ENCODE data around the gene SRGAP2B.
"Not testable (repeated sequence)": the region's sequence is repeated elsewhere in the genome, so short reads cannot be mapped to it uniquely, and the experiment has no call there.

SRGAP2B gene

GRCh38 chr1:144938627-144939026 lies 156.5 kb downstream of the SRGAP2B start:
- DNase-seq = not testable (repeated sequence)

GRCh38 chr1:144936186-144936732 lies 158.9 kb downstream of the SRGAP2B start:
- not testable (repeated sequence) for DNase-seq

DNA sequence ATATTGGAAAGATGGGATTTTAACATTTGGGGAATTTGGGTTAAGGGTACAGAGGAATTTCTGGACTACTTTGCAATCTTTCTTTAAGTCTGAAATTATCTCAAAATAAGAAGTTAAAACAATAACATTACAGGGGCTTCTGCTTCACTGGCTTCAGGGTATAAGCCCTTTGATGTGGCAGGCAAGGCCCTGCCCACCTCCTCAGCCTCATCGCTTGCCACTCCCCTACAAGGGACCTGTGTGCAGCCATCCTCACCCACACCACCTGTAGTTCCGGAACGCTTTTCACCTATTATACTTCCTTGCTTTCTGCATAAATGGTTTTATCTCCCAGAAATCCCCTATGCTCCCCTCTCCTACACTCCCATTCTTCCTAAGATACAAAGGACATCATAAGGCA lies 159.8 kb downstream of the SRGAP2B start:
- DNase-seq = not testable (repeated sequence)

- DNase-seq = not testable (repeated sequence)
Measured at GRCh38 chr1:144933014-144933413, 162.1 kb downstream of the SRGAP2B start.

DNA sequence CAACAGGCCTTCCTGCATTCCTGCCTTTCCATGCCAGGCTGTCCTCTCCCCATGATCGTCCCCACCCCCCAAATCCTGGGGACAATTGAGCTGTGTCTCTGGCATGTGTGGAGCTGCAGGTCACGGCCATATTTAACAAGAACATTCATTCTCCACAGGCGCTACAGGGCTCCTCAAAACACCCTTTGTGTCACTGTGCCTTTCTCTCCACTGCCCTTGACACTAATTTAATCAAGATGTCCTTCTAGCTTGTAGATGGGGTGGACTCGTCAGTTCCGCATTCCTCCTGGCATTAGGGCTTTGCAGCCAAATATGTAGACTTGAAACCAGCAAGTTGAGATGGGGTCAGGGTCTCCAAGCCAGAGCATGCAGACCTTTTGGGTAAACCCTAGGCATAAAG lies 163.0 kb downstream of the SRGAP2B start:
- DNase-seq = not testable (repeated sequence)

- DNase-seq = not testable (repeated sequence)
Measured at GRCh38 chr1:144931553-144931952, 163.6 kb downstream of the SRGAP2B start.

DNA sequence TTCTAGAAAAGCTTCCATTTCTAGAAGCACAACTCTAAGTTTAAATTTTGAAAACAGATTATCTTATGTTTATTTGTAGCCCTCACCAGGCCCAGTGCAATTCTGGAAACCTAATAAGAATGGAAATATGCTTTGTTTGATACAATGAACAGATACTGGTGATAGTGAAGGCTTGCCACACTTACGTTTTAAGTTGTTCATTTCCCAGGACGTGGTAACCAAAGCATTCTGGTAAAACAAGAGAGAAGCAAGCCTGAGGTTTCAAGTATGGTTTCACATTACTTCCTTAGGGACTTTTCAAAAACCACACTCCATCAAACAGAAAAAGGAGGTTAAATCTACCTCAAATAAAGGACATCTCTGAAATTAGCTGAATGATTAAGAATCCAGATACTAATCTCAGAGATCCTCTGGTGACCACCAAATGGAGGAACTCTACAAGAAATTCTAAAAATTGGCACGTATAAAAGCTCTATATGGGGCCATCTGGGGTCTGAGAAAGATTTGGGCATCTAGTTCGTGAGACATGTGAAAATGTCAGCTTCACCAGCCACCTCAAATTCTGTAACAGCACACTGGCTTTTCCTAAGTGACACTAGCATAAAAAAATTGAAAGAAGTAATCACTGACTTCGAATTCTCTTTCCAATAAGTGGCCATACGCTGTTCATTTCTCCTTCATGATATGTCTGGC lies 164.9 kb downstream of the SRGAP2B start:
- not testable (repeated sequence) for DNase-seq

DNA sequence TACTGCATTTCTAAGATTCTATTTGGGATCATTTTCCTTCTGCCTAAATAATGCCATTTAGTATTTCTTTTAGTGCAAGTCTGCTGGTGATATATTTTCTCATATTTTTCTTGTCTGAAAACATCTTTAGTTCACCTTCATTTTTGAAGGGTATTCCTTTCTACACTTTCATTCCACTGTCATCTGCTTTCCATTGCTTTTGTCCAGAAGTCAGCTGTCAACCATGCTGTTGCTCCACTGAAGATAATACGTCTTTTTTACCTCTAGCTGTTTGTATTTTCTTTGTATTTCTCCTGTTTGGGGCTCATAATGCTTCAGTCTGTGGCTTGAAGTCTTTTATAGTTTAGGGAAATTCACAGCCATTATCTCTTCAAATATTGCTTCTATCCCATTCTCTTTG lies 167.8 kb downstream of the SRGAP2B start:
- DNase-seq = not testable (repeated sequence)

GRCh38 chr1:144923640-144924039 lies 171.5 kb downstream of the SRGAP2B start:
- DNase-seq = not testable (repeated sequence)

GRCh38 chr1:144922785-144923184 lies 172.3 kb downstream of the SRGAP2B start:
- not testable (repeated sequence) for DNase-seq

DNA sequence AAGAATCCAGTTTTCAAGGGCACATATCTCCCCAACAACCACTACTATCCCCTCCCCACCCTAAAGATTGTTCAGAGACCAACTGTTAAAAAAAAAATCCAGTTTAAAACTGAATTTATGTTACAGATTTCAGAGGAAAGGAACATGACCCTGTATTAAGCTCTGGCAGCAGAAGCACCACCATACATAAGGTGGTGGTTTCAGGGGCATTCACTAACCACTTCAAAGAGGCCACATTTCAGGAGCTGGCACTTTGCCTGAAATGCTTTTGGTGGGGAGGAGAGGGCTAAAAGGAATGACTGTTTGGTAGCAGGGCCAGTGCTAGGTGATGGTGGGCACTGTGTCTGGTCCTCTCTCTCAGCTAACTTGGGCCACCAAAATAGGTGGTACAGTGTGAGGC lies 176.0 kb downstream of the SRGAP2B start:
- not testable (repeated sequence) for DNase-seq

DNA sequence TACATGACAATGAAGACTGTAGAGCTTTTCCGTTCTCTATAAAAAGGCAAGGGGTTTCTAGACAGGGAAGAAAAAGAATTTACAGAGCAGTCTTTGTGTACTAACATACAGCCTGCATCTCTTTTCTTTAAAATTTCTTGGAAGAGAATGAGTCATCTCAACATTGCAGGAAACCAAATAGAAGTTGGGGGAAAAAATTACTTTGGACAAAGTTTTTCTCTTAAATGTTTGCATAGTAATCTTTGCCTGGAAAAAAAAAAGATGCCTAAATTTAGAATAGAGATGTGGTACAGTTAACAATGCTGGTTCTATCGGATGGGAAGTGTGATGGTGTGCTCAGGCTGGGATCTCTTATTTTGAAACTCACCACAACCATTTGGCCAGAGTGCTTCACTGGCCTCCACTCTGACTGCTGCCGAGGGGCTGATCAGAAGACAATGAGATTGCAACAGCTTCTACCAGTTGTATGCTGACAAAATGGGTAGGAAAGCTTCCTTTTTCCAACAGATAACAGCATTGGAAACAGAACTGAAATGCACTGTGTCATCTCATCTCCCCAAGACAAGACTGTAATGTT lies 177.0 kb downstream of the SRGAP2B start:
- DNase-seq = not testable (repeated sequence)

DNA sequence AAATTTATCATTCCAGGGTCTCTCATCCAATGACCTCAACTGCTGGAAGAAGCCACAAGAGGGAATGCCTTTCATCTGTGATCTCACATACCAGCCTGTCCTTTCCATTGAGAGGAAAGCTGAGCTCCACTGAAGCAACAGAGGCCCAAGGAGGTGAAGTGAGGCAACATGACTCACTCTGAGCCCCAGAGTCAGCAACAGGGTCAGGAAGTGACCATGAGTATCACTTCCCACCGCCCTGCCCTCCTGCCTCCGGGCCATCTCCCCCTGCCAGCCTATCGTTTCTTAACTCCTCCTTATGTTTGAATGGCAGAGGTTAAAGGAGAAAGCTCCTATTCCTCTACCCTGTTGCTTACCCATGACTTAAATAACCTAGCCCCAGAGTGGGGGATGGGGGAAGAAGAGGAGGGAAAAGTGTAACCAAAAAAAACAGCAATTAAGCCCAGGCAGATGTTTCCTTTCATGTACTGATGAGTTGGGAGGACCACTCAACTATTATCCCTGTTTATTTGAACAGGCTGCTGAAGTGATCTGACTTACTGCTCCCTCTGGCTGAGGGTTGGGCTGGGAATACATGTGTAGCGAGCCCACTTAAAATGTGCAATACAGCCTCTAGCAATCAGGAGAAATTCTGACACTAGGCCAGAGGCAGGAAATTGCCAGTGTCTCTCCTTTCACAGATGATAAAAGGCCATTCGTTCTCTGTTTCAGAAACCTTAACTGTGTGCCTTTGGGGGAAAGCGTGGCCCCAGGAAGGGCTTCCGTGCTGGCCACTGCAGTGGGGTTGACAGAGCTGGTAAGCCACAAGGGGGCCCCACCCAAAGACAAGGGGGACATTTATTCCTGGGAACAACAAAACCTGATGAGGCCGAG lies 177.7 kb downstream of the SRGAP2B start:
- DNase-seq = not testable (repeated sequence)

GRCh38 chr1:144913977-144914734 lies 181.0 kb downstream of the SRGAP2B start:
- not testable (repeated sequence) for DNase-seq

- not testable (repeated sequence) for DNase-seq
Measured at GRCh38 chr1:144913458-144913857, 181.7 kb downstream of the SRGAP2B start.

DNA sequence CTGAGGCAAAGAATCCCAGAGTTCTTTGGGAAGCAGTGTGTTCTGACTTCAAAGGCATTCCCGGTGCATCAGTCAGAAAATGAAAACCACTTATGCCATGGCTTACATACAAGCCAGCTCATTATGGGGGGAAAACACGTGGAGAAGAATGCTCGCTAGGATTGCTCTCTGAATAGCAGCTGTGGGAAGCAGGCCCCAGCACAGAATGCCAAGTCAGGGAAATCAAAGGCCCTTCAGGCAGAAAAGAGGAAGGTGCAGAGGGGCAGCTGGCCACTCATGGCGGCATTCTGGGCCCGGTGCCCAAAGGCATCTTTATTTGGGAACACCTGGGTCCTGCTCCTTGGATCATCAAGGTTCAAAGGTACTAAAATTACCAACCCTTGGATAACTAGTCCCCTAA lies 184.4 kb downstream of the SRGAP2B start:
- DNase-seq = not testable (repeated sequence)

GRCh38 chr1:144900841-144901240 lies 194.3 kb downstream of the SRGAP2B start:
- DNase-seq = not testable (repeated sequence)

- DNase-seq = not testable (repeated sequence)
Measured at GRCh38 chr1:144894454-144895201, 200.5 kb downstream of the SRGAP2B start.

DNA sequence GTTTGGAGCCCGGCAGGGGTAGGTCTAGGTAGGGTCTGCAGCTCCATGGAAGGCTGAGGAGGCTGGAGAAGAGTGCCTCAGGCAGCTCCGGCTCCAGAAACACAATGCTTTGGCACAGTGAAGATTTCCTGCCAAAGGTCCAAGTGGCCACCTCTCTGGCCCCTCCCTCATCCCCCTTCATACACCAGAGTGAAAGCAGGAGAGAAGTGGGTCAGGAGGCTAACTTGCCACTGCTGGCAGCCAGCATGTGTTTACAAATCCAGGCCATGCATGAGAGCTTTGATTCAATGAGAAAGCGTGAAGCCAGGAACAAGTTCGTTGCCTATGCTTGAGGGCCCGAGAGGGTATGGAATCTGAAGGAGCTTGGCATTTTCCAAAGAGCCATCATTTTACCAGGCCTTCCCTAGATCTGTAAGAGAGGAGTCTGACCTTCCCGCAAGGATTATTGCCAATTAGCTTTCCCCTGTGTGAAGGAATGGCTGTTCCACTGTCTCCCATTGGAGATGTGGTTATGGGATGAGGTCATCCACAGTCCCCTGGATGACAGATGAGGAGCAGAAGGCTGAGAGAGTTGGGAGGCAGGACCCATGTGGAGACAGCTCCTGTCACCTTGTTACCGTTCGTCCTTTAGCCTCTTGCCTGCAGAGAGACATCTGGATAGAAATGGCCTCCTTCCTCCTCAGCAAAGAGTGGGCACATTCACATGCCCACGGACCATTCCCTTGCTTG lies 201.3 kb downstream of the SRGAP2B start:
- not testable (repeated sequence) for DNase-seq

DNA sequence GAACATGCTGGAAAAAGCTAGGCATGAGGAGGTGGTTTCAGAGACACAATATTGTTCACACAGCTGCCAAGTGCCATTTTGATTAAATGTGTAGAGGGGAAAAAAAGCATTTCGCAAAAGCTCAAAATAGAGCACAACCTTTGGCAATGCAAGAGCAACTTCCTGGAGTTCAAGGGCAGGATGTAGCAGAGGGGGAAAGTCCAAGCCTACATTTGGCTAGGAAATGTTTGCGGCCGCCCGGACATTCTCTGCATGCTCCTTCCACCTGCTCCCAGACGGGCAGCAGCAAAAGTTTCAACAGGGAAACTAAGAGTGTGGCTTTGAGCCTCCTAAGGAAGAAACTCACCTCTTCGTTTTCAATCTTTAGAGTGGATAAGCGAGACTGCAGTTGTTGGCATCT lies 202.1 kb downstream of the SRGAP2B start:
- DNase-seq = not testable (repeated sequence)

Data from activated CD4-positive, alpha-beta T cell treated with anti-CD3 and anti-CD28 coated beads for 4 hours (primary cell).